ENCODE data around the gene SLC25A10.
"Not testable (repeated sequence)": the region's sequence is repeated elsewhere in the genome, so short reads cannot be mapped to it uniquely, and the experiment has no call there.

SLC25A10 gene

DNA sequence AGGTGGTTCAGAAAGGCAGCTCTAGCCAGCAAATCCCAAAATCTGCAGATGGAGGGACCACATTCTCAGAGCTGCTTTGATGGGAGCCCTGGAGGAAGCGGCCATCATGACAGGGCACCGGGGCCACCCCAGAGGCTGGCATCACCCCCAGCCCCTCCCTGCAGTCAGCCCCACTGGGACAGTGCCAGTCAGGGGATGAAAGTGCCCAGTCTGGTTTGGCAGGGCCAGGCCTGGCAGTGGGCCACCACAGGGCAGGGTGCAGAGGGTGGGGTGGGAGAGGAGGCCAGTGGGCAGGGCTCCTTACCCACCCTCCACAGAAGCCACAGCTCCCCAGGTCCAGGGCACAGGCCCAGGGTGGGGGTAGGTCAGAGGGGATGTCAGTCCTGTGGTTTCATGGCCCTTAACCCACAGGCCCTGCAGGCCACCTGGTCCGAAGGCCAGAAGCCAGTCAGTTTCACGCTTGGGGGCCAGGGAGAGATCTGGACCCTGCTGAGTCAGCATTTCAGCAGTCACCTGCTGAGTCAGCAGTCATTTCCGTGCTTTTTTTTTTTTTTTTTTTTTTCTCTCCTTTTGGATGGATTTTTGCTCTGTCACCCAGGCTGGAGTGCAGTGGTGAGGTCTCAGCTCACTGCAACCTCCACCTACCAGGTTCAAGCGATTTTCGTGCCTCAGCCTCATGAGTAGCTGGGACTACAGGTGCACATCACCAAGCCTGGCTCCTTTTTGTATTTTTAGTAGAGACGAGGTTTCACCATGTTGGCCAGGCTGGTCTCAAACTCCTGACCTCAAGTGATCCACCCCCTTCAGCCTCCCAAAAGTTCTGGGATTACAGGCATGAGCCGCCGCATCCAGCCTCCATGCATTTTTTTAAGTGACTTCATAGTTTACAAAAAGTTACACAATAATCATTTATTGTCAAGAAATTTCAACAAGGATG lies 10.4 kb downstream of the SLC25A10 start:
- DNase-seq, result no peak

GRCh38 chr17:81723651-81724209 lies 11.6 kb downstream of the SLC25A10 start:
- DNase-seq, result no peak

DNA sequence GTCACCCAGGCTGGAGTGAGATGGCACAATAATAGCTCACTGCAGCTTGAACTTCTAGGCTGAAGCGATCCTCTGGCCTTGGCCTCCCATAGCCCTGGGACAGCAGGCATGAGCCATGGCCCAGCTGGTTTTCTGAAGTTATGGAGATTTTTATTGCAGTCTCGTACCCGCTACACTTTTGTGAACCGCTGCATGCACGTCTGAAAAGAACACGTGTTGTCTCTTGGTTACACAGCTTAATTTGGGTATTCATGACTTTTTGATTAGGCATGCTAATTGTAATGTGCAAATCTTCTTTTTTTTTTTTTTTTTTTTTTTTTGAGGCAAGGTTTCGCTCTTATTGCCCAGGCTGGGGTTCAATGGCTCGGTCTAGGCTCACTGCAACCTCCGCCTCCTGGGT lies 13.4 kb downstream of the SLC25A10 start:
- no peak for DNase-seq

GRCh38 chr17:81726004-81726403 lies 13.9 kb downstream of the SLC25A10 start:
- DNase-seq, result no peak

GRCh38 chr17:81727324-81728031 lies 15.4 kb downstream of the SLC25A10 start:
- no peak for DNase-seq

GRCh38 chr17:81733507-81734404 lies 21.7 kb downstream of the SLC25A10 start:
- peak; percentile 36 for DNase-seq

GRCh38 chr17:81734405-81735263 lies 22.6 kb downstream of the SLC25A10 start:
- no peak for DNase-seq

DNA sequence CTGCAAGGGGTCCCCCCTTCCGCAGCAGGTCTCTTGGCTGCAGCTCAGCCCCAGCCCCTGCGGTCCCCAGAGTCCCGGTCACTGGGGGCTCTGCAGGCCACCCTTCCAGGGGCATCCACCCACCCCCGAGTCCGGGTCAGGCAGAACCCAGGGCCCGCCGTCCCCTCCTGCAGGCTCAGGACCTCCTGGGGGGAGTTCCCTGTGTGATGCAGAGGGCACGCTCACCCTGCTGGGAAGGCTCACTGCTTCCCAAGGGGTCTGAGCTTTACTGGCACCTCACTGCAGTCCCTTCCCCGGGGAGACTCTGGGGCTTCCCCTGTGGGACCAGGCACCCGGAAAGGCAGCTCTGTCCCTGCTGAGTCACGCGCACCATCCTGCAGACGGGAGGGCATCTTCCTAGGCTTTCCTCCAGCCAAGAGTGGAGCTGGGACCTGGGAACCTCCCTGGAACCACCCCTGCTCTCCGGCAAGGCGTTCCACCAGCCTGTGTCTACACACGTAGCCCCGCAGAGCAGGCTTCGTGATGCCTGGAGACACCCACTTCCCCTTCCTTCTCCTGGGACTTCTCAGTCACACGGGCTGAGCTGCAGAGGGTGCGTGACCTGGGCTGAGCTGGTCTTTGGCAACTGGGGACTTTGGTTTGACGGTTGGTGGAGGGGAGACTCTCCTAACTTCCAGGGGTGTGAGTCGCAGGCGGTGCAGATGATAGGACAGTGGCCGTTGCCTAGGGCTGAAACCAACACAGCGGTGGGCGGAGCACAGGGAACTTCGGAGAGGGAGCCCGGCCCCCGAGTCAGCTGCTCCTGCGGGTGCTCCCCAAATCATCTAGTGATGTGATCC lies 23.4 kb downstream of the SLC25A10 start:
- no peak for DNase-seq

- no peak for DNase-seq
Measured at GRCh38 chr17:81737947-81738800, 26.1 kb downstream of the SLC25A10 start.

DNA sequence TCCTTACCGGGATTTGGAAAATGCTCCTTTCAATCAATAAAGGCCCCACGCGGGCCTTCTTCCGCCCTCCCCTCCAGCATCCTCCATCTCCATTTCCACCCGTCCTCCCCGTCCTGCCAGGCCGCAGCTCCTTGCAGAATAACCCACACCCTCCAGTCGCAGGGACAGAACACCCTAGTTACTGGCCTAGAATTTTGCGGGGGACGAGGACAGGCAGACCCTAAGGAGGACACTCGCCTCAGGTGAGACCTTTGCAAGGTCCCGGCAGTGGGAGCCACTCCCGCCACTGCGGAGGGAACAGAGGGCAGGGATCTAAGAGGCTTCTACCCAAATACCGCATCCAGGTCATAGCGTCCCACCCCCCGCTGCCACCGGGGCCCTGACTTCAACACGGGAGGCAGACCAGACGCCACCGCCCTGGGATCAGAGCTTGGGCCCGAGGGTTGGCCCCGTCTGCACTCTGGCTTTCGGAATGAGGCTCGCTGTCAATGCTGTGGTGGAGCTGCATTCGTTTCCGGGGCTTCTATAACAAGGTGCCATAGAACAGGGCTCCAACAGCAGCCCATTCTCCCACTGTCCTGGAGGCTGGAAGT lies 26.8 kb downstream of the SLC25A10 start:
- no peak for DNase-seq

- not testable (repeated sequence) for DNase-seq
Measured at GRCh38 chr17:81739593-81739992, 27.5 kb downstream of the SLC25A10 start.

- no peak for DNase-seq
Measured at GRCh38 chr17:81740395-81740961, 28.4 kb downstream of the SLC25A10 start.

DNA sequence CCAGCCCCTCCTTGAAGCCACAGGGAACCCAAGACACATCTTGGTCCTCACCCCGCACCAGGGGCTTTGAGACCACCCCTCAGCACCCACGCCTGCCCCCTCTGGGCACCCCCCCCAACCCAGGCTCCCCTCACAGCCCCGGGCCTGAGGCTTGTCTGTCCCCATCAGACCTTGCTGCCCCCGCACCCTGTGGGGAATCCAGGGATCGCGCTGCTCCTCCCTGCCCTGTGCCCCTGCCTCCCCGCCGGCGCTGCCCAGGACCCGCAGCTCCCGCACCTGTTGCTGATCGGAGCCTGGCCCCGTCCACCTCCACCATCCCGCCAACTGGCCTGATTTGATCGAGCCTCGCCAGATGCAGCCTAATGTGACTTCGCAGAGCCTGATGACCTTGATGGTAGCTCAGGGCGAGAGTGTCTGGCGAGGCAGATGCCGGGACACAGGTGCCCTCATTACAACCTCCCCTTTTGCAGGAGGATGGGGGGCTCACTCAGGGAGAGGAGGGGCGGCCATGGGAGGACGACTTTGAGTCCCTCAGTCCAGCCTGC lies 29.0 kb downstream of the SLC25A10 start:
- DNase-seq, result no peak

DNA sequence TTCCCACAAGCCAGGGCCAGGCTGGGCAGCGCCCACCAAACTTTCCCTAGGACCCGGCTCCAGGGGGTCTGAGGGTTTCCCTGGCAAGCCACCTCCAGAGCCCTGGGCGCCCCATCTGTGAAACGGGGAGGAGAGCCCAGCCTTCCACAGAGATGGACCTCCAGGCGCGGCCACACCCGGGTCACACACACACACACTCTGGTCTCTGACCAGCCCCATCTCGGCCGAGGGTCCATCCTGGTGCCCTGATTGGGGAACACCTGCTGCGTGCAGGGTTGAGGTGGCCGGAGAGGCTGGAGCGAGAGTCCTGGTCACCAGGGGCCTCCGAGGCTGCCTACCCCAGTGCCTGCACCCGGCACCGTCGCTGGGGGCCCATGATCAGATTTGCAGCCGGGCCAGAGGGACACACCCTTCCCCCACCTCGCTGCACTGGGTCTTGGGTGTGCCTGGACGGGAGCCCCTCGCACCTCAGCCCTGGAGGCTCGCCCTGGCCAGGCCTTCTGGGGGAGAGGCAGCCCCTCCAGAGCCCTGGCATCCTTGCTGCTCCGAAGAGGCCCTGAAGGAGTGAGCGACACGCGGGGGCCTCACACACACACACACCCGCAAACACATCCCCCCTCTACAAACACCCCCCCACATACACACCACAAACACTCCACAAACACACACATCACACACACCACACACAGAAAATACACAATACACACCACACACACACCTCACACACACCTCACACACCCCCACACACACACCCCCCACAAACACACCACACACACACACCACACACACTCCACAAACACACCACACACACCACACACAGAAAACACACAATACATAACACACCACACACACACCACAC lies 29.7 kb downstream of the SLC25A10 start:
- no peak for DNase-seq

Data from T-helper 9 cell (primary cell).